HG02840 (cell line): ENCODE results near the gene SRPK2.
"Not testable (repeated sequence)": the region's sequence is repeated elsewhere in the genome, so short reads cannot be mapped to it uniquely, and the experiment has no call there.

Experiments
- ATAC-seq: cut with Tn5 transposase; IDR thresholded peaks from one replicate; pipeline ENCODE4 v1.9.1; 2021; ENCODE audit warnings: mild to moderate bottlenecking, moderate library complexity, moderate number of reproducible peaks; ENCODE audit not compliant: unreplicated experiment, low FRiP score

The SRPK2 gene

GRCh38 chr7:105268511-105269392 lies 120.0 kb downstream of the SRPK2 start:
- no peak for ATAC-seq

DNA sequence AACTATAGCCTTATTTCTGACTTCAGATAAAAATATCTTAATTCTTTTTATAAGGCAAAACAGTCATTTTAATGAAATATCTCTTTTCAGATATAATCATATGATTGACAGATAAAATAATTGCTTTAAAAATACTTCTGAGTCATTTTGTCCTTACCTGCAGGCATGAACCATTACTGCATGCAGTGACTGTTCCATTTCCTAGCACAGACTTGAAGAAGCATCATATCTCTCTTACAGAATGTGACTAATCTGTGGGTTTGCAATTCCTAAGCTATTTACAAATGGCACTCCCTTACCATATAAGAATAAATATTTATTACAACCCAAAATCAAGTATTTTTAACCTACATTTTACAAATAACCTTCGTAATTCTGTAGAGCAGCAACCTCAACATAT lies 120.7 kb downstream of the SRPK2 start:
- no peak for ATAC-seq

GRCh38 chr7:105267244-105267643 lies 121.5 kb downstream of the SRPK2 start:
- ATAC-seq: no peak

- no peak for ATAC-seq
Measured at GRCh38 chr7:105264707-105265106, 124.0 kb downstream of the SRPK2 start.

DNA sequence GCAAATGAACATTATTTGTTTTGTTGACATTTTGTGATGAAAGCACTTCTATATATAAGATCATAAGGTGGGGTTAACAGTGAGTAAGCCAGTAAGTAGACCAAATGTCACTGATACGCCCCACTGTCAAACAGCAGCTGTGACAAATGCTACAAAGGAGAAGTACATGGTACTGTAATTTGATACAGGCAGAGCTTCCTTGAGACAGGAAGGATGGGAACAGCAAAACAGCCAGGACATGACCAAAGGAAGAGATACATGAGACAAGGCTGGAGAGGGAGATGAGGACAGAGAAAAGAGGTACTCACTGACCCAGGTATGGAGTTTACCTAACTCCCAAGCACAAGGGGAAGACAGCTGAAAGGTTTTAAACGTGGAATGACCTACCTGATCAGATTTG lies 127.0 kb downstream of the SRPK2 start:
- no peak for ATAC-seq

- not testable (repeated sequence) for ATAC-seq
Measured at GRCh38 chr7:105260201-105260871, 128.4 kb downstream of the SRPK2 start.

DNA sequence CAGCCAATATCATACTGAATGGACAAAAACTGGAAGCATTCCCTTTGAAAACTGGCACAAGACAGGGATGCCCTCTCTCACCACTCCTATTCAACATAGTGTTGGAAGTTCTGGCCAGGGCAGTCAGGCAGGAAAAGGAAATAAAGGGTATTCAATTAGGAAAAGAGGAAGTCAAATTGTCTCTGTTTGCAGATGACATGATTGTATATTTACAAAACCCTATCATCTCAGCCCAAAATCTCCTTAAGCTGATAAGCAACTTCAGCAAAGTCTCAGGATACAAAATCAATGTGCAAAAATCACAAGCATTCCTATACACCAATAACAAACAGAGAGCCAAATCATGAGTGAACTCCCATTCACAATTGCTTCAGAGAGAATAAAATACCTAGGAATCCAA lies 129.8 kb downstream of the SRPK2 start:
- not testable (repeated sequence) for ATAC-seq

GRCh38 chr7:105257338-105257737 lies 131.4 kb downstream of the SRPK2 start:
- no peak for ATAC-seq

DNA sequence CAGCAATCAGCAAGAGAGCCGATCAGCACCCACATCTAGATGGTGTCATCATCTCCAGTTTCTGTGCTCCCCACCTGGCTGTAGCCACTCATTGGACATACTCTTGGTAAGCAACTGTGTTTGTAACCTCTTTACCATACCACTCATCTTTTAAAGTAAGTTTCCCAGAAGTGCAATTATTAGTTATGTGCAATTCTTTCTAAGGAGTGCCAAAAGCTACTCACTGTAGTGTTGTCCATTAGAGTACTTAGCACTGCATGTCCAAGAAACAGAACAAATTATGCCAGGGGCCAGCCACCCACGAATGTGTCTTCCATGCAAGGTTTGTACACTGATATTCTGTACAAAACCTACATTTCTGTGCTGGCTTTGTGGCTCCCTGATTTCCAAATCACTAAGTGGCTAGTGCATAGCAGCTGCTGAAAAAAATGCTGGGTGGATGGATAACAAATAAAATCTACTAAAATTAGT lies 131.9 kb downstream of the SRPK2 start:
- no peak for ATAC-seq

- ATAC-seq: no peak
Measured at GRCh38 chr7:105250706-105251105, 138.0 kb downstream of the SRPK2 start.

DNA sequence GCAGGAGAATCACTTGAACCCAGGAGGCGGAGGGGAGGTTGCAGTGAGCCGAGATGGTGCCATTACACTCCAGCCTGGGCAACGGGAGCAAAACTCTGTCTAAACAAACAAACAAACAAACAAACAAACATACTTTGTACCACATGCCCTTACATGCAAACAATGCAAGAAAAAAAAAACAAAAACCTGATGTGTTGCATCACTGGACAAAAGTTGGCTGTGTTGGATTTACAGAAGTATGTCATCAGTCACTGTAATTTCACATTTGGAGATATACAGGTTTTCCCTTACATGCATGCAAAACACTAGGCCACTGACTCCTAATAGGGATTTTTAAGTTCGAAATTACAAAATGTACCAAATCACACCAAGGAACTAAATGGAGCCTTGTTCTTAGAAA lies 138.5 kb downstream of the SRPK2 start:
- no peak for ATAC-seq

DNA sequence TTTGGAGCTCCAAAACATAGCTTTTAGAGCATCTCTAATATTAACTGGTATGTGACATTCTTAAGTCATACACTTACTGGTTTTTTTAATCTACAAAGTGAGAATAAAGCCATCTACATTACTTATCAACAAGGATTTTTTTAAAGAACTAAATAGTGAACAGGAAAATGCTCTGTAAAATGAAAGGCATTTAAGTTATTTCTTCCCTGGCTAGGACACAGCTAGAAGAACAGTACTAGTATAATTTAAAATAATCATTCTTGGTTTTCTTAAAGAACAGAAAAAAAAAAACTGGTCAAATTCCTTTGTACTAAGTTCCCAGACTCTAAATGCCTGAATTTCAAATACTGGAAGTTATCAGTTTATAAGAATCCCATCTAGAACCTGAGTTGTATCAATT lies 139.5 kb downstream of the SRPK2 start:
- no peak for ATAC-seq

DNA sequence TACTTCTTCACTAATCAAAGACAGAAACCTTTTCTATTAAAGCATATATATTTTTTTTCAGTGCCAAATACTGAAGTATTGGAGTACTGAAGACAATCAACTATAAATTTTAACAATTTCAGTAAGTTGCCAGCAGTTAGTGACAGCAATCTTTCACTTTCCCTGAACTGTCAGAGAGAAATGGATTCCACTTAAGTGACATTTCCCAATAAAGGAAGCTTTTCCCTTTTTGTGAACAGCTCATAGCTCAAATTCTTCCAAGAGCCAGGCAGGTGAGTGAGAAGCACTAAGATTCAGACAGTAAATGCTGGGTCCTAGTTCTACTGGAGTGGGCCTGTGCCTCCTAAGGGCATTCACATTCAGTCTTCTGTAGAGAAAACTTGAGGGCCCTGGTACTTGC lies 142.0 kb downstream of the SRPK2 start:
- ATAC-seq: no peak

DNA sequence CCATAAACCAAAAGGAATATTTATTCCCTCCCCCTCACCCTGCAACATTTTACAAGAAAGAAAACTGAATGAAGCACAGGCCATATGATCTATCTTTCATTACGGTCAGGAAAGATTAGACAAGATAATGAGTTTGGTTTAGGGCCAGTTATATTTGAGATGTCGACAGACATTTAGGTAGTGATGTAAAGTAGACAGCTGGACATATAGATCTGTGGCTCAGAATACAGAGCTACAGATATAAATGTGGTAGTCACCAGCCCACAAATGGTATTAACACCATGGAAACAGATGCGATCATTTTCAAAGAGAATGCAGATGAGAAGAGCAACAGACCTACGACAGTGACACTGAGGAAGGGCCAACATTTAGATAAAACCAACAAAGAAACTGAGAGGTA lies 142.5 kb downstream of the SRPK2 start:
- no peak for ATAC-seq

DNA sequence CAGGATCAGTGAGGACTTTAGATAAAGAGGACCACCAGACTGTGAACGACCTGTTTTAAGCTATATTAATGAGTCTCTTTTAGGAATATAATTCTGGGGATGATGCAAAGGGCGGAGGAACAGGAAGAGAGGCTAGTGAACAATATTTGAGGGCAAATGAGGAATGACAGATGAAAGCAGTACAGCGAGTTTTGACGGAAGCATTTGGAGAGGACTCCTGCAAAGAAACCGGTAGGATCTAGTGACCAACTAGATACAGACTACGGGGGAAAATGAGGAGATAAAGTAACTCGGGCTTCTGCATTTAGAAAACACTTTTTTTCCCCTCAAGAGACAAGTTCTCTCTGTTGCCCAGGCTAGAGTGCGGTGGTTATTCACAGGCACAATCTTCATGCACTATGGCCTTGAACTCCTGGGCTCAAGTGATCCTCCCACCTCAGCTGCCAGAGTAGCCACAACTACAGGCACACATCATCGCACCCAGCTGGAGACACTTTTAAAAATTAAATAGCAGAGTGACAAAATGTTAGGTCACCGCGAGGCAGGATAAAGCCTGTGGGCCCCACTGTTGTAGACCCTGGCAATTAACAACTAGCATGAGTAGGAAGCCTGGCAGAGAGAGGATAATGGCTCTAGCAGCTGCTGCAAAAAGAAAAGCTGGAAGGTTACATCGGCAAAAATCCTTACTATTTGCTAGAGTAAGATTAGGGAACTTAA lies 143.2 kb downstream of the SRPK2 start:
- no peak for ATAC-seq

GRCh38 chr7:105244594-105244993 lies 144.1 kb downstream of the SRPK2 start:
- ATAC-seq: no peak

GRCh38 chr7:105241198-105241597 lies 147.5 kb downstream of the SRPK2 start:
- no peak for ATAC-seq

DNA sequence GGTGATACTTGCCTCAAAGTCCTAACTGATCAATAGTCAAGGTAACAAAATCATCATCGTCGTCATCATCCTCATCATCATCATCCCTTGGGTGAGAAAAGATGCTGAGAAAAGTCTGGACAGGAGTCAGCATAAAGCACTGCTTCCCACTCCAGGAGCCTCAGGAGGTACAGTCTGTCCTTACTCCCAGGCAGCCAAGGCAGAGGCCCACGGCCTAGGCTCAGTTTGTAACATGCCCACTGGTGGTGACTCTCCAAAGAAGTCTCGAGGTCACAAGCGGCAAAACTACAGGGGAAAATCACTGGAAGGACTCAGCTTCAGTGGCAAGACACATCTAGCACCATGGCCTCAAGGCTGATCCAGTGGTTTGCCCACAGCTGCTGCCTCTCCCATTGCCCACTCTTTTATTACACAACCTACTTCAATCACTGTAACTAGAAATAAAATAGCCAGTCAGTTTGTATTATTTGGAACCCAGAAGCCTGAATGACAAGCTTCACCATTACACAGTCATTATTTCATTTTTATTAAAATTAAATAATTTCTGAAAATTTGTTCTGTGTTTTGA lies 150.4 kb downstream of the SRPK2 start:
- no peak for ATAC-seq

GRCh38 chr7:105234886-105235285 lies 153.8 kb downstream of the SRPK2 start:
- ATAC-seq: no peak

DNA sequence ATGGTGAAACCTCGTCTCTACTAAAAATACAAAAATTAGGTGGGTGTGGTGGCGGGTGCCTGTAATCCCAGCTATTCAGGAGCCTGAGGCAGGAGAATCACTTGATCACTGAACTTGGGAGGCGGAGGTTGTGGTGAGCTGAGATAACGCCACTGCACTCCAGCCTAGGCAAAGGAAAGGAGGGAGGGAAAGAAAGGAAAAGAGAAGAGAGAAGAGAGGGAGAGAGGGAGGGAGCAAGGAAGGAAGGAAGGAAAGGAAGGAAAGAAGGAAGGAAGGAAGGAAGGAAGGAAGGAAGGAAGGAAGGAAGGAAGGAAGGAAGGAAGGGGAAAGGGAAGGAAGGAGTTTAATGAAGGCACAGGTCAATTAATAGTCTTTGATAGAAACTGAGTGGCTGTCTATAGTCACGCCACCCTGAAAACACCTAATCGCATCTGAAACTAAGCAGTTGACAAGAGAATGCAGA lies 155.9 kb downstream of the SRPK2 start:
- ATAC-seq: not testable (repeated sequence)

DNA sequence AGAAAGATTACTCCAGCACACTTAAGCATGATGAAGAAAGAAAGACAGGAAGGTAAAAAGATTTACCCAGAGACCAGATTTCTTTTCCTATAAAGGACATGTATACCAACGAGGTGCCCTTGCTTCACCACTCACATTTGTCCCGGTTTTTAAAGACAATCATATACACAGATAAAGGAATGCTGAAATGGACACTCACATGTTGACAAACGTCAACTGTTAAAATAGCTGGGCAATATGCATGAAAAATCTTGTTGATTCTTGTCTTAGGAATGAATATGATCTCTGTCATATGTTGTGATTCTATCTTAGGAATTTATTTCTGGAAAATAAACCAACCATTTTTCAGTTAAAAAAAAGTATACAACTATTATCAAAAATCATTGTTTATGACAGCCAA lies 158.2 kb downstream of the SRPK2 start:
- no peak for ATAC-seq
